Suppressor macrophage (primary cell): ENCODE results near the gene RTN4R.

Source experiments
- DNase-seq, 4 experiments: peaks; one replicate each; pipeline ENCODE4 v3.0.0-alpha.2; 2020 to 2022

RTN4R gene

DNA sequence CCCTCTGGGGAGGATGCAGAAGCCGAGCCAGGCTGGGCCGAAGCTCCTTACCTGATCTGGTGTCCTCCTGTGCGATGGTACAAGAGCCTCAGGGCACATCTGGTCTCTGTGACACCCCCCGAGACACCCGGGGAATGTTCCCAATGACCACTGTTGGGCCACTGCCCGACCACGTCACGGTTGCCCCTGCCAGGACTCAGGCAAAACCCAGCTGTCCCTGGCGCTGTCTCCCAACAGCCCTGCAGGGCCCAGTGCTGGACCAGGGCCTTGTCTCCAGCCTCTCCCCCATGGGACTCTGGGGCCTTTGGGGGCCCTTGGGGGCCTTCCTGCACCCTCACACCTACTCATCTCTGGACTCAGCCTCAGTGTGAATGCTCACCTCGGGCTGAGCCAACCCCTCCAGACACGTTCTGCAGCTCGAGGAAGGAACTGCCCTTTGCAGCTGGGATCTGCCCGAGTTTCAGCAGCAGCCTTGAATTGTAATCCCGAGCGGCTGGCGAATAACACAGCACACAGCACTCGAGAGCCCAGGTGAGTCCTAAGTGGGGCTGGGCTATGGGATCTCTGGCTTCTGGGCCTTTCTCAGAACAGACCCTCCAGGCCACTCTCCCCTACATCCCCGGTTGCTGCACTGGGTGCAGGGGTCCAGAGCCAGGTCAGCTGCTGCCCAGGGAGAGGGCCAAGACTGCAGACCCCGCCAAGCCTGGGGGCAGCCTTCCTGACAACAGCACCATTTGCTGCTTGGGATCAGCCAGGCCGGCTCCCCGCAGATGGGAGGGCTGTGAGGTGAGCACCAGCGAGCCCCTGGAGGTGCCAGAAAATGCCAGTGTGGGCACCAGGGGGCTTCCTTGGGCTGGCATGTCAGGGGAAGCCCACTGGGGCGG lies 39.8 kb downstream of the RTN4R start:
- DNase-seq = no peak

GRCh38 chr22:20227363-20227762 lies 40.8 kb downstream of the RTN4R start:
- no peak for DNase-seq

DNA sequence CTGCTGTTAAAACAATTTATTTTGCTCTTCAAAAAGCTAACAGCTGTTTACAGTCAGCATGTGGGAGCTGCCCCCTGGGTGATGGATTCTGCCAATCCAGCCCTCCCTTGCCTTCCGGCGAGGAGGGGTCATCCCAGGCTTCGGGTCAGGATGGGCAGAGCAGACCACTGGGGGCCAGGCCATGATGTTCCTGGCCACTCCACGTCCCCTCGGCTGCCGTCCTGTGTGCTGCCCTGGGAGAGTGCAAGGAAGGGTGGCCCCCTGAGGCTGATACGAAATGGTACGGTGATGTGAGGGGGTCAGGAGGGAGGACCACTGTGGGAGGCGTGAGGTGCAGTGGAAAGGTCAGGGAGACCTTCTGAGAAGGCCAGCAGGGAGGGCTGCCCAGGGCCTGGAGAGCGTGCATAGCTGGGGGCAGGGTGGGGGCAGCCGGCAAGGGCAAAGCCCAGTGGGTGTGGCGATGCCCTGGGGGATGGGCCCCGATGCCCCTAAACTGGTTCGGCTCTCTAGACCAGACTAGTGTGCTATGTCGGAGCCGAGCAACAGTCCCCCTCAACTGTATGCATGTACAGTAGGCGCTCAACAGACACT lies 41.3 kb downstream of the RTN4R start:
- DNase-seq = no peak

DNA sequence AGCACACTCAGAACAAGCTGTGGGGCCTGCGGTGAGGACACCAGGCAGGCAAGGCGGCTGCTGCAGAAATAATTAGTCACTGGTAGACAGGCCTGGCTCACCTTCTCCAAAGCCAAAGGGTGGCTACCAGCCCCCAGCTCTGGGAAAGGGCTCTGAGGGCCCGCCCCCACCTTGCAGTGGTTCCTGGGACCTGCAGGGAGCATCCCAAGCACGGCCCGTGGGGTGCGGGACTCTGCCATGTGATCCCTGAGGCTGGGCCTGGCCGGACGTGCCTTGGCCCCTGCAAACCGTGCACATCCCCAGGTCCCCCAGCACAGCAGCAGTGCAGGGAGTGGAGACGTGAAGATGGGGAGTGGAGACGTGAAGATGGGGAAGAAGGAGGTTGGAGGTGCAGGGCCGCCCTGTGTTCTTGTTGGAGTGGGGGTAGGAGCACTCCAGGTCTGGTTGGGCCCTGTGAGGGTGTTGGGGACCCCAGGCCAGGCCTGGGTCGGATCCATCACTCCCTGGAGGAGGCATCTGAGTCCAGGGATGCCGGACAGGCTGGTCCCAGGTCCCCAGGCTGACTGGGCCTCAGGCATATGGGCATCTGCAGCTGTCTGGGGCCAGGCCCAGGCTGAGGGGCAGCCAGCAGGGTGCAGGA lies 41.9 kb downstream of the RTN4R start:
- no peak for DNase-seq

- DNase-seq = no peak
These were observed 42.5 kb downstream of the RTN4R start for GRCh38 chr22:20225693-20225966.

DNA sequence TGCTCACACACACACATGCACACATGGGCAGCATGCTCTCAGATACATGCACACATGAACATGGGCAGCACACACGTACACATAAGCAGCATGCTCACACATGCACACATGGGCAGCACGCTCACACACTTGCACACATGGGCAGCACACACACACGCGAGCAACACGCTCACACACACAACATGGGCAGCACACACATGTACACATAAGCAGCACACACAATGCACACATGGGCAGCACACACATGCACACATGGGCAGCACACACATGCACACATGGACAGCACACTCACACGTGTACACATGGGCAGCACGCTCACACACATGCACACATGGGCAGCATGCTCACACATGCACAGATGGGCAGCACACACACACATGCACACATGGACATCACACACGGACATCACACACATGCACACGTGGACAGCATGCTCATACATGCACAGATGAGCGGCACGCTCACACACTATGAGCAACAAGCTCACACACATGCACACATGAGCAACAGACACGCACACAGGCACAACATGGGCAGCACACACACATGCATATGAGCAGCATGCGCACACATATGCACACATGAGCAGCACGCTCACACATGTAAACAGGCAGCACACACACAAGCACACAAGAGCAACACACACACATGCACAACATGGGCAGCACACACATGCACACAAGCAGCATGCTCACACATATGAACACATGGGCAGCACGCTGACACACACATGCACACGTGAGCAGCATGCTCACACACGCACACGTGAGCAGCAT lies 43.0 kb downstream of the RTN4R start:
- no peak for DNase-seq

GRCh38 chr22:20224256-20224626 lies 43.9 kb downstream of the RTN4R start:
- no peak for DNase-seq

DNA sequence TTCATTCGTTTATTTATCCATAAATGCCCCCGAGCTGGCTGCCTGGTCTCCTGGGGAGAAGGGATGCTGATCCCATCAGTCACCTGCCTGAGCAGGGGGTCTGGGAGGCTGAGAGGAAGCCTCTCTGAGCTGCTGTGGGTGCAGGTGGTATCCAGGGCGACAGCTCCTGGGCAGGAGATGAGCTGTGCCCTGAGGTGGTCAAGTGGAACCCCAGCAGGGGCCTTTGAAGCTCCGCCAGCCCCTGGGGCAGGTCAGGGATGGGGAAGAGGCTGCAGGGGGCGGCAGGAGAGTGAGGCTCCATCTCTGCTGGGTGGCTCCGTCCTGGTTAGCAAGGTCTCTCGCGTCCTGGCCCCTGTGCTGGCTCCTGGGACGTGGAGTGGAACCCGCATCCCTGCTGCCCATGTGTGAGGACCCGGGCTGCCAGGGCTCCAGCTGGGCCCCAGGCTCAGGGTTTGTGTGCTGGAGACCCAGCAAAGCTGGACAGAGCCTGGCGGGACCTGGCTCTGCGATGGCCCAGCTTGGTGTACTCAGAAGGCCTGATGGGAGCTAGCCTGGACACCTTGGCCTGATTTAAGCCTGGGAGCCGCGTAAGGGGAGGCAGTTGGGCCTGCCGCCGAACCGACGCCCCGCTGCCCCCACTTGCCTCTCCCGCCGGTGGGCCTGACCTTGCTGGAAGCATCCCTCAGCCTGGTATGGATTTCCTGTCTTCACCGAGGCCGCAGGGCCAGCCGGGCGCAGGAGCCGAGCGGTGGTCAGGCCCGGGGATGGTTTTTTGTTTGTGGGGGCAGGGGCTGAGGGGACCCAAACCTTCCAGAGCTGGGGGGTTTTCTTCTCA lies 44.5 kb downstream of the RTN4R start:
- no peak for DNase-seq

DNA sequence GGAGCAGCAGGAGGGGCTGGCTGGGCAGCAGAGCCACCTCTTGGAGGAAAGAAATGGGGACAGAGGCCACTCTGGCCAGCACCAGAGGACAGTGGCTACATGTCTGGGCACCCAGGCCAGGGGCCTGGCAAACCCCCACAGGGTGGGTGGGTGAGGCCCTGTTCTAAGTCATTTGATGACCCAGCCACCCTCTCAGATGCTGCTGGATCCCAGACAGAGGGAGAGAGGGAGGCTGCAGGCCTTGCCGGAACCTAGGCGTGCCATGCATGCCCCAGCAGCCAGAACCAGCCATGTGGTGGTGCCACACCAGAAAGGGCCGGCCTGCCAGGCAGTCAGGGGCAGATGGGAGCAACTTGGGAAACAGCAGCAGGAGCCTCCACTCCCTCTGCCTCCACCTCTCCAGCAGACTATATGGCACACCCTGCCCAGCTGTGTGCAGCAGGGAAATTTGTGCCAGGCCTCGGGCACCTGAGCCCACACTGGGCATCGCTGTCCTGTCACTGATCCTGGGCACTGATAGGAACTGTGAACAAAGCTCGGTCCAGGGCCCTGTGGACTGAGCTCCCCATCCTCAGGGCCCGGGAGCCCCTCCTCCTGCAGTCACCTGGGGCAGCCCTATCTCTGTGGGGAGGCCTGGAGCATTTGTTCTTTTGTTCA lies 45.2 kb downstream of the RTN4R start:
- no peak for DNase-seq

DNA sequence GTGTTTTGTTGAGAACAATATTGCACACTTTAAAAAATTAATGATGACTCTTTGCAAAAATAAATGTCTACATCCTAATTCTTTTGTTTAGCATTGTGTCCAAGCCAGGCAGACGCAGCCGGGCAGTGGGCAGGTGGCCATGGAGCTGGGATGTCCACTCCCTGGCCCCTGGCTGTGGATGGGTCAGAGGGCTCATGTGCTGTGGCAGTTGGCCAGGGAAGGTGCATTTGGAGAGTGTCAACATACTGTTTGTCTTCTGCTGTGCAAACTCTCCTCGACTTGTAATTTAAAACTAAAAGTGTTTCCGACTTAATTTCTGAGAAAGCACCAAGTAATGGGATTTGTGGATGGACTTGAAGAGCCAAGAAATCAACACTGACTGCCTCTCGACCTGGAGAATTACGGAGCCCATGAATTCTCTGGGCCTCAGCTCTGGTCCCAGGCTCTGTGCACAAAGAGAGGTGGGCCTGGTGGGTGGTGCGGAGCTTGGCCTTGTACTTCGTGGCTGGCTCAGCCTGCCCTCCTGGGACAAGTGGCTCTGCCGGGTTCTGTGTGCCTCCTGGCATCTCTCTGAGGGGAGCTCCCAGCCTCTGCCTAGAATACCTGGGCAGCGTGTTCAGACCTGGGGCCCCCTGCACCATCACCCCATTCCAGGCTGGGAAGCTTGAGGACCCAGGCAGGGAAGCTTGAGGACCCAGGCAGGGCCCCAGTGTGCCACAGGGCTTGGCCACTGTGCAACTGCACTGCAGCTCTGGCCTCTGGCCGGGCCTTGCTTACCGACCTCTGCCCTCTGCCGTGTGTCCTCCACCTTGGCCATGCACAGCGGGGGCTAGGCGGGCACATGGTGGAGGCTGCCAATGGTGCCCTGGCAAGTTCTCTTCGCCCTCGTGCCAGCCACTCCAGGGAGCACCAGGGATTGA lies 46.4 kb downstream of the RTN4R start:
- no peak for DNase-seq

DNA sequence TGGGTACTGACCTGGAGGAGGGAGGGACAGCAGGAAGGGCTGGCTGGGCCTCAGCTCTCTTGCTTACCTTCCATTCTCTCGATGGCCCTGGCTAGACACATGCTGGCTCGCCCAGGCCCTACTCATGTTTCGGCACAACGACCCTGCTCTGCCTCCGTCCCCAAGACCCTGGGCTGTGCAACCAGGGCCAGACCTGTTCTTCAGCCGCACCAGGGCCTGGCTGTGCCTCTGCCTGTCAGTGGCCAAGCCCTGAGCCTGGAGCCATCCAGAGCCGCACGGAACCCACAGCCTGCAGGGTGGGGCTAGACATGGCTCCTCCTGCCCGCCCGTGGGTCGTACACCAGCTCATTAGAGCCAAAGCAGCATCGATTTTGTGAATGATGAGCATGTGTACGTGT lies 47.5 kb downstream of the RTN4R start:
- DNase-seq = no peak

DNA sequence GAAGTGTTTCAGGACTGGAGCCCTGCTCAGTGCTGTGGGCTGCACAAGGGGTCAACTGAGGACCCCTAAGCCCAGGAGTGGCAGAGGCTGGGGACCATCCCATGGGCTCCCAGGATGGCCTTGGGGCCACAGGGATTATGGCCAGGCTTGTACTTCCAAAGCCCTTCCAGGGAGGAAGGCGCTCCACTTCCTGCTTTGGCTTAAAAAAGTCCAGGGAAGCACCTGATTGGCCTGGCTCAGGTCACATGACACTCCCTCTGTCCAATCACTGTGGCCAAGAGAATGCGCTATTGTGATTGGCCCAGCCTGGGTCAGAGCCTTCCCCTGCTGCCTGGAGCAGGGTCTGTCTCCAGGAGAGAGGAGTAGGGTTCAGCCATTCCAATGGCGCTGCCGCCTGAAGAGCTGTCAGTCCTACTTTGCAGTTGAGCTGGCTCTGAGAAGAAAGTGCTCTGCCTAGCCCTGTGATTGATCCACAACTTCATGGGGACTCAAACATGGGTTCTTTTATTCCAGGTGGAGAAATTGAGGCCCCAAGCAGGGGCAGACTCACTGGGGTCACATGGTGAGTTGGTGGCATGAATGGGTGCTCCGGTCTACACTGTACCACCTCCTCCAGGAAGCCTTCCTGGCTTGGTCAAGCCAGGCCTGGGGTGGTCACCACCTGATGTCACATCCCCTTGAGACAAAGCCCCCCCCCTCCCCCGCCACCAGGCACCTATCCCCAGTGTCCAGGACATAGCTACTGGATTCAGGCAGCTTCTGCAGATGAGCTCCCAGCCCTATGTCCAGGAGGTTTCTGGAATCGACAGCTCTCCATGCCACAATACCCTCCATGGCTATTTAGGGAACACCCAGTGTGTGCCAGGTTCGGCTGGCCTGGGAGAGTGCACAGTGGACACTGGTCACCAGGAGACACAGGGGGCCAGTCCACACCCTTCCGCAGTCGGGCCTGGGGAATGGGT lies 48.2 kb downstream of the RTN4R start:
- DNase-seq = peak in 1 of 4 experiments; percentile 11

- DNase-seq = no peak
These were observed 49.1 kb downstream of the RTN4R start for GRCh38 chr22:20218987-20219386.

GRCh38 chr22:20218326-20218872 lies 49.7 kb downstream of the RTN4R start:
- DNase-seq = no peak

GRCh38 chr22:20217563-20217962 lies 50.6 kb downstream of the RTN4R start:
- no peak for DNase-seq

GRCh38 chr22:20216863-20217499 lies 51.1 kb downstream of the RTN4R start:
- no peak for DNase-seq

DNA sequence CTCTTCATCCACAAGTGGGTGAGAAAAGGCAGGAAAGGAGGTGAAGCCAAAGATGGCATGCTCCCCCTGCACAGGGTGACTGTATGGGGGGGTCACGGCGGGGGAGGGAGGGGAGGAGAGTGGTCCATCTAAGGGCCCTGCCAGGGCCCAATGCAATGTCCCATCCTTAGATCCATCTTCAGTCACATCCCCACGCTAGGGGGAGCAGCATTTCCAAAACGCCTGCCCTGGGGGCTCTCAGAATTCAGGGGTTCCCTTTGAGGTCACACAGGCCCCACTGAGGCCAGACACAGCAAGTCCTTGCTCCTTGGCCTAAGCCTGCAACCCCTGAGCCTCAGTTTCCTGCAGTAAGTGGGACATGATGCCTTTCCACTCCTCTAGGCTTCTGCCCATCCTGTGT lies 52.4 kb downstream of the RTN4R start:
- DNase-seq = no peak

- no peak for DNase-seq
These were observed 53.3 kb downstream of the RTN4R start for GRCh38 chr22:20214853-20215252.
